Fibroblast of peridontal ligament (primary cell): ENCODE results near the gene IQCF6.
"Not testable (repeated sequence)": the region's sequence is repeated elsewhere in the genome, so short reads cannot be mapped to it uniquely, and the experiment has no call there.

ENCODE experiments used
- DNase-seq: peaks from one replicate; pipeline ENCODE4 v3.0.0-alpha.2; 2010; ENCODE audit errors: extremely low read depth

The IQCF6 gene

GRCh38 chr3:51773529-51774056, 5.4 kb downstream of the IQCF6 start:
- DNase-seq = no peak

- no peak for DNase-seq
Observed at GRCh38 chr3:51759203-51759602, 19.8 kb downstream of the IQCF6 start.

- DNase-seq = not testable (repeated sequence)
Observed at GRCh38 chr3:51753763-51754750, 25.0 kb downstream of the IQCF6 start.

- no peak for DNase-seq
Observed at GRCh38 chr3:51751287-51751686, 27.8 kb downstream of the IQCF6 start.

- no peak for DNase-seq
Observed at GRCh38 chr3:51750878-51751277, 28.2 kb downstream of the IQCF6 start.

GRCh38 chr3:51748327-51748726, 30.7 kb downstream of the IQCF6 start:
- DNase-seq = no peak

GRCh38 chr3:51747840-51748239, 31.2 kb downstream of the IQCF6 start:
- no peak for DNase-seq

- DNase-seq = not testable (repeated sequence)
Observed at GRCh38 chr3:51742978-51743377, 36.1 kb downstream of the IQCF6 start.

- not testable (repeated sequence) for DNase-seq
Observed at GRCh38 chr3:51742320-51742719, 36.7 kb downstream of the IQCF6 start.

GRCh38 chr3:51739110-51739509, 39.9 kb downstream of the IQCF6 start:
- DNase-seq = no peak

GRCh38 chr3:51735950-51736349, 43.1 kb downstream of the IQCF6 start:
- no peak for DNase-seq

GRCh38 chr3:51735039-51735438, 44.0 kb downstream of the IQCF6 start:
- no peak for DNase-seq

GRCh38 chr3:51734572-51734907, 44.5 kb downstream of the IQCF6 start:
- no peak for DNase-seq

- DNase-seq = no peak
Observed at GRCh38 chr3:51733859-51734571, 45.0 kb downstream of the IQCF6 start.

- no peak for DNase-seq
Observed at GRCh38 chr3:51729042-51729633, 49.9 kb downstream of the IQCF6 start.
